ENCODE results near the gene TGM1.

TGM1 gene

DNA sequence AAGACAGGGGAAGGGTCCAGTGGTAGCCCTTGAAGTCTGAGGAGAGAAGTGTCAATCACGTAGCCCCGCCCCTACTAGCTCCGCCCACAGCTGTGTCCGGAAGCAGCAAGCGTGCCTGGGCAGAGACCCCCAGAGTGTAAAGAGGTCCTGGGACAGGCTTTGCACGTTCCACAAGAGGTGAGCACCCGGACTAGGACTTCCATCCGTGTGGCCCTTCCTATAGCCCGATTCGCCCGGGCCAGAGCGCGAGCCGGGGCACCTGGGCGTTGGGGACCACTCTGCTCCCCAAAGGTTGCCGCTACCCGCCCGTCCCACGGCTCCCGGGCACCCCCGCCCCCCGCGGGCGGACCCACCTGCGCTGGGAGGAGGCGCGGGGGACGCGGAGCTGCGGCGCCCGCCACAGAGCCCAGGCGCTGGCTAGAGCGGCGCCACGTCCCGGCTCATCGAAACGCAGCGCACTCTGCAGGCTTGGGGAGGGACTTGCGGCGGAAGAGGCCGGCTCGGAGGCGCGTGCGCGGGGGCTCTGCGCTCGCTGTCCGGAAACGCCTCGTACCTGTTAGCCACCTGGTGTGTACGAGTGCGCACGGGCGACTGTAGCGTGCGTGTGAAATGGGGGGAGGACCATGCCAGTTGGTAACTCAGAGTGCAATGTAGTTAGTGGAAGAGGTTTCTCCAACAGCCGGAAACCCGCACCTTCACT, 8.3 kb upstream of the TGM1 start, which contains the start of gene RABGGTA:
Gene RABGGTA (minus strand): TSS at position 464 of the 700 bp plus-strand sequence. CDS start 482 bp downstream, outside the sequence.
- peak within 1 kb of the TSS; percentile 97 for H3K4me2 ChIP-seq (ENCODE audit: low read depth, low read length, poor library complexity, severe bottlenecking)
- H4K20me1 ChIP-seq (ENCODE audit: insufficient read depth, low read length, poor library complexity, severe bottlenecking) = no peaks in the 10 kb centered on the region
- H3K27me3 ChIP-seq (ENCODE audit: insufficient read depth, low read length, poor library complexity, severe bottlenecking) = no peaks in the 10 kb centered on the region
- TF ChIP-seq EZH2phosphoT487 (IDR thresholded peaks at IDR 0.05; ENCODE audit: borderline replicate concordance) (no peak), CTCF (conservative IDR thresholded peaks at IDR 0.05; ENCODE audit: low read length) (peak; percentile 71)
- no peaks in the 10 kb centered on the region for H3K9me2 ChIP-seq (replicated peaks; ENCODE audit: low read depth, low read length)
- H2AFZ ChIP-seq (ENCODE audit: low read length) = peak within 1 kb of the TSS; percentile 89
- H3K4me3 ChIP-seq (ENCODE audit: low read length, poor library complexity, severe bottlenecking) = peak within 1 kb of the TSS; percentile 84
- H3K36me3 ChIP-seq (ENCODE audit: insufficient read depth, low read length) = no peaks in the 10 kb centered on the region
- peaks cover 14% of the 10 kb centered on the region for H3K4me1 ChIP-seq (ENCODE audit: insufficient read depth, low read length, poor library complexity, severe bottlenecking)
- no peaks in the 10 kb centered on the region for H3F3A ChIP-seq (ENCODE audit: low read depth)
- H3K79me2 ChIP-seq (ENCODE audit: insufficient read depth, low read length) = peaks cover 14% of the 10 kb centered on the region; the same call in 1 of the 2 replicates
- H3K9me3 ChIP-seq (ENCODE audit: insufficient read depth, low read depth, low read length) = no peaks in the 10 kb centered on the region
- peak within 1 kb of the TSS; percentile 92 for H3K9ac ChIP-seq (ENCODE audit: low read depth, low read length, poor library complexity, severe bottlenecking)

DNA sequence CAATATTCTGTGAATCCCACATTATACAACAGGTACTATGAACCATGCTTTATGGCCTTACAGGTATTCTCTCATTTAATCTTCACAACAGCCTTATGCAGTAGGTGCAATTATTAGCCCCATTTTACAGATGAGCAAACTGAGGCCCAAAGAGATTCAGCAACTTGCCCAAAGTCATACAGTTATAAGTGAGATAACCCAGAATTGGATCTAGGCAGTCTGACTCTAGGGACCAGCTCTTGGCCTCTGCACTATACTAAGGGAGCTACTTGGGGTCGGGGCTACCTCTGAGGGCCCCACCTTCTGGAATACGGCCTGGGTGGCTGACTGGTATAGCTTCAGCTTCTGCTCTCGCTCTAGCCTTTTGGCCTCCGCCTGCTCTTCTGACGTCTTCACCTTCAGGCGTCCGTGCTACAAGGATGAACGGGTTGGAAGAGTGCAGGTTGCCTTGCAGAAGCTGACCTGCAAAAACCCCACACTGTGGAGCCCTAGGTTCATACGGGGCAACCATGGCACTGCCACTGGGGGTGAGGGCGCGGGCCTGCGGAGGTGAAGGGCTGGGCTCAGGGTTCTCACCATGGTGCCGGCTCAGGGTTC, 7.7 kb upstream of the TGM1 start:
- H3K79me2 ChIP-seq (ENCODE audit: insufficient read depth, low read length) = peaks cover 14% of the 10 kb centered on the region; the same call in 1 of the 2 replicates
- peak overlapping the region; percentile 97 for H3K4me2 ChIP-seq (ENCODE audit: low read depth, low read length, poor library complexity, severe bottlenecking)
- H3K9me2 ChIP-seq (replicated peaks; ENCODE audit: low read depth, low read length) = no peaks in the 10 kb centered on the region
- H2AFZ ChIP-seq (ENCODE audit: low read length) = peak overlapping the region; percentile 89
- H3K4me1 ChIP-seq (ENCODE audit: insufficient read depth, low read length, poor library complexity, severe bottlenecking) = peaks cover 14% of the 10 kb centered on the region
- no peaks in the 10 kb centered on the region for H3K36me3 ChIP-seq (ENCODE audit: insufficient read depth, low read length)
- H3K9ac ChIP-seq (ENCODE audit: low read depth, low read length, poor library complexity, severe bottlenecking) = peak overlapping the region; percentile 92
- TF ChIP-seq EZH2phosphoT487 (IDR thresholded peaks at IDR 0.05; ENCODE audit: borderline replicate concordance) (no peak), CTCF (conservative IDR thresholded peaks at IDR 0.05; ENCODE audit: low read length) (no peak)
- H3K9me3 ChIP-seq (ENCODE audit: insufficient read depth, low read depth, low read length) = no peaks in the 10 kb centered on the region
- no peaks in the 10 kb centered on the region for H3K27me3 ChIP-seq (ENCODE audit: insufficient read depth, low read length, poor library complexity, severe bottlenecking)
- no peaks in the 10 kb centered on the region for H3F3A ChIP-seq (ENCODE audit: low read depth)
- H3K4me3 ChIP-seq (ENCODE audit: low read length, poor library complexity, severe bottlenecking) = peak overlapping the region; percentile 84
- H4K20me1 ChIP-seq (ENCODE audit: insufficient read depth, low read length, poor library complexity, severe bottlenecking) = no peaks in the 10 kb centered on the region

DNA sequence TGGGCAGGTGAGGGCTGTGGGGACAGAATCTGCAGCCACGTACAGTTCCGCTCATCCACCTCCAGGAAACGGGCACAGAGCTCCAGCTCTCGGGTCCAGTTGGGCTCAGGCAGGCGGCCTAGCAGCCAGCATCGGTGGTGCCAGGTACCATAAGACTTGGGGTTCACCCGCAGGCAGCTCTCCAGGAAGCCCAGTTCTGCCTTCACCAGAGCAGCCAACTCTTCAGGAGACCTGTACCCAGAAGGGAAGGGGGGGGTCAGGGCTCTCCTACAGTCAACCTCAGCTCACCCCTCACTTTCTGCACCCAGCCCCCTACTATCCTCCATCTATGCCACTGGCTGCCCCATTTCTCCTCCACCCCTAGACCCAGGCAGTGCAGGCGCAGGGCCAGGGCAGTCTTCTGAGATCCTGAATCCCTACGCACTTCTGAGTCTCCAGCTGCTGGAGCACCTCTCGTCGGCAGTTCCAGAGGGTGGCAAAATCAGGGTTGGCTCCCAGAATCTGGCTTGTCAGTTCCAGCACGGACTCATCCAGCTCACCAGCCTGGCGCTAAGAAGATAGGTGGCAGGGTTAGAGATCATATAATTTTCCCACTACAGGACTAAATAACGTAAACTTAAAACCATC, 7.0 kb upstream of the TGM1 start:
- H3K36me3 ChIP-seq (ENCODE audit: insufficient read depth, low read length) = no peaks in the 10 kb centered on the region
- peak overlapping the region; percentile 84 for H3K4me3 ChIP-seq (ENCODE audit: low read length, poor library complexity, severe bottlenecking)
- no peak overlapping the region for H2AFZ ChIP-seq (ENCODE audit: low read length)
- no peaks in the 10 kb centered on the region for H3K27me3 ChIP-seq (ENCODE audit: insufficient read depth, low read length, poor library complexity, severe bottlenecking)
- peak overlapping the region; percentile 92 for H3K9ac ChIP-seq (ENCODE audit: low read depth, low read length, poor library complexity, severe bottlenecking)
- H3K4me1 ChIP-seq (ENCODE audit: insufficient read depth, low read length, poor library complexity, severe bottlenecking) = peaks cover 14% of the 10 kb centered on the region
- TF ChIP-seq CTCF (conservative IDR thresholded peaks at IDR 0.05; ENCODE audit: low read length) (no peak), EZH2phosphoT487 (IDR thresholded peaks at IDR 0.05; ENCODE audit: borderline replicate concordance) (no peak)
- H3K79me2 ChIP-seq (ENCODE audit: insufficient read depth, low read length) = peaks cover 14% of the 10 kb centered on the region; the same call in 1 of the 2 replicates
- no peaks in the 10 kb centered on the region for H3F3A ChIP-seq (ENCODE audit: low read depth)
- H4K20me1 ChIP-seq (ENCODE audit: insufficient read depth, low read length, poor library complexity, severe bottlenecking) = no peaks in the 10 kb centered on the region
- H3K9me3 ChIP-seq (ENCODE audit: insufficient read depth, low read depth, low read length) = no peaks in the 10 kb centered on the region
- peak overlapping the region; percentile 97 for H3K4me2 ChIP-seq (ENCODE audit: low read depth, low read length, poor library complexity, severe bottlenecking)
- H3K9me2 ChIP-seq (replicated peaks; ENCODE audit: low read depth, low read length) = no peaks in the 10 kb centered on the region

All from Loucy (cell line).